ENCODE measurements around the gene MUC16.

GRCh38 chr19:8965887-8966286 is 44.3 kb downstream of the MUC16 start:
- TF ChIP-seq, protein P1, sequence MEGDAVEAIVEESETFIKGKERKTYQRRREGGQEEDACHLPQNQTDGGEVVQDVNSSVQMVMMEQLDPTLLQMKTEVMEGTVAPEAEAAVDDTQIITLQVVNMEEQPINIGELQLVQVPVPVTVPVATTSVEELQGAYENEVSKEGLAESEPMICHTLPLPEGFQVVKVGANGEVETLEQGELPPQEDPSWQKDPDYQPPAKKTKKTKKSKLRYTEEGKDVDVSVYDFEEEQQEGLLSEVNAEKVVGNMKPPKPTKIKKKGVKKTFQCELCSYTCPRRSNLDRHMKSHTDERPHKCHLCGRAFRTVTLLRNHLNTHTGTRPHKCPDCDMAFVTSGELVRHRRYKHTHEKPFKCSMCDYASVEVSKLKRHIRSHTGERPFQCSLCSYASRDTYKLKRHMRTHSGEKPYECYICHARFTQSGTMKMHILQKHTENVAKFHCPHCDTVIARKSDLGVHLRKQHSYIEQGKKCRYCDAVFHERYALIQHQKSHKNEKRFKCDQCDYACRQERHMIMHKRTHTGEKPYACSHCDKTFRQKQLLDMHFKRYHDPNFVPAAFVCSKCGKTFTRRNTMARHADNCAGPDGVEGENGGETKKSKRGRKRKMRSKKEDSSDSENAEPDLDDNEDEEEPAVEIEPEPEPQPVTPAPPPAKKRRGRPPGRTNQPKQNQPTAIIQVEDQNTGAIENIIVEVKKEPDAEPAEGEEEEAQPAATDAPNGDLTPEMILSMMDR (IDR thresholded peaks at IDR 0.05), result no peak
- no peak for TF ChIP-seq POLR2A (IDR thresholded peaks at IDR 0.05)
